CD4-positive, CD25-positive, alpha-beta regulatory T cell (primary cell): Measurements from ENCODE around the gene SHC4. TPM values are rescaled to one million over a fixed set of nuclear protein-coding genes. Genes with fewer than 3 reads are reported as not detected.
"Not testable (repeated sequence)": the region's sequence is repeated elsewhere in the genome, so short reads cannot be mapped to it uniquely, and the experiment has no call there.

Experiments used
- ATAC-seq, 2 donors: fragments of 150-1000 bp; cut with Tn5 transposase; one replicate each; pipeline ENCODE4 v1.10.0; 2021; ENCODE audit warnings: low read depth in 2 of 2, moderate number of reproducible peaks in 2 of 2, moderate library complexity in 1 of 2
- DNase-seq, 3 donors: peaks; one replicate each; pipeline versions ENCODE4 v3.0.0 to v3.0.0-alpha.2; 2012 to 2022; ENCODE audit warnings: mixed read lengths in 1 of 3
- H3K27ac ChIP-seq: one replicate; pipeline ENCODE4 v1.7.0; 2013; ENCODE audit warnings: mild to moderate bottlenecking, low read length; ENCODE audit not compliant: insufficient read depth, poor library complexity, severe bottlenecking
- H3K27me3 ChIP-seq: one replicate; pipeline ENCODE4 v1.7.0; 2013; ENCODE audit warnings: low read length; ENCODE audit not compliant: control insufficient read depth, insufficient read depth
- H3K36me3 ChIP-seq: one replicate; pipeline ENCODE4 v1.7.0; 2013; ENCODE audit warnings: mild to moderate bottlenecking, low read length, moderate library complexity; ENCODE audit not compliant: control insufficient read depth, insufficient read depth
- H3K4me1 ChIP-seq: 2 replicates; pipeline ENCODE4 v1.7.0; 2013; ENCODE audit warnings: mild to moderate bottlenecking, low read length; ENCODE audit not compliant: insufficient read depth, control insufficient read depth, poor library complexity, severe bottlenecking
- H3K4me3 ChIP-seq: one replicate; pipeline ENCODE4 v1.7.0; 2013; ENCODE audit warnings: low read depth, mild to moderate bottlenecking, low read length, moderate library complexity
- H3K9me3 ChIP-seq, 2 experiments: 1 replicate in 1 of 2; 2 replicates in 1 of 2; pipeline ENCODE4 v1.7.0; 2013; ENCODE audit warnings: low read length in 2 of 2, mild to moderate bottlenecking in 1 of 2, moderate library complexity in 1 of 2; ENCODE audit not compliant: control insufficient read depth in 2 of 2
- H3K27ac Mint-ChIP-seq, 3 donors: one replicate each; pipeline ENCODE4 v1.8.0; 2020 to 2022; ENCODE audit warnings: mild to moderate bottlenecking in 3 of 3, mixed read lengths in 3 of 3, moderate library complexity in 2 of 3
- H3K27me3 Mint-ChIP-seq: one replicate; pipeline ENCODE4 v1.8.0; 2022; ENCODE audit warnings: mild to moderate bottlenecking, mixed read lengths
- H3K36me3 Mint-ChIP-seq: one replicate; pipeline ENCODE4 v1.8.0; 2020; ENCODE audit warnings: mixed read lengths
- H3K4me1 Mint-ChIP-seq, 4 donors: one replicate each; pipeline ENCODE4 v1.8.0; 2020 to 2022; ENCODE audit warnings: mixed read lengths in 4 of 4, mild to moderate bottlenecking in 1 of 4
- H3K4me3 Mint-ChIP-seq, 4 donors: one replicate each; pipeline ENCODE4 v1.8.0; 2020 to 2022; ENCODE audit warnings: mild to moderate bottlenecking in 4 of 4, mixed read lengths in 4 of 4, moderate library complexity in 3 of 4
- H3K9me3 Mint-ChIP-seq, 7 donors: one replicate each; pipeline ENCODE4 v1.8.0; 2020 to 2022; ENCODE audit warnings: mixed read lengths in 7 of 7, mild to moderate bottlenecking in 3 of 7, moderate library complexity in 2 of 7
- polyA plus RNA-seq, 4 donors: library from polyadenylated mRNA; unstranded; fragments of 300-500 nt; fragmentation: Illumina TruSeq; gene quantifications; one replicate each; pipeline ENCODE4 v1.2.3, GENCODE V29; 2021
- total RNA-seq: library from RNA; stranded (reverse); gene quantifications from one replicate; pipeline ENCODE4 v1.2.3, GENCODE V29; 2022

Gene SHC4
- total and polyA plus RNA-seq, 5 donors from 2014 or later: not detected

GRCh38 chr15:48976444-48977088, 12.8 kb upstream of the SHC4 start:
- Histone ChIP-seq H3K27me3 (peaks cover 11% of the 10 kb centered on the region), H3K36me3 (no peaks in the 10 kb centered on the region), H3K4me3 (no peak overlapping the region), H3K9me3 (no peaks in the 10 kb centered on the region), H3K4me1 (peaks cover 10% of the 10 kb centered on the region), H3K27ac (no peak overlapping the region)
- H3K27ac Mint-ChIP-seq: peak overlapping the region in 1 of 3 donors; percentile 20
- H3K36me3 Mint-ChIP-seq: no peaks in the 10 kb centered on the region
- peaks cover 27% of the 10 kb centered on the region for H3K27me3 Mint-ChIP-seq
- no peak for ATAC-seq
- peak overlapping the region in 3 of 4 donors; percentile 11 to 52 (median 41) for H3K4me3 Mint-ChIP-seq
- no peak for DNase-seq
- H3K4me1 Mint-ChIP-seq: peaks cover 0 to 7% (median 3%) of the 10 kb centered on the region in 4 donors
- H3K9me3 Mint-ChIP-seq: no peaks in the 10 kb centered on the region

GRCh38 chr15:48975472-48976419, 12.0 kb upstream of the SHC4 start:
- Histone ChIP-seq H3K4me3 (peak overlapping the region; percentile 29), H3K4me1 (peaks cover 10% of the 10 kb centered on the region), H3K27ac (no peak overlapping the region), H3K9me3 (no peaks in the 10 kb centered on the region), H3K36me3 (no peaks in the 10 kb centered on the region), H3K27me3 (peaks cover 9% of the 10 kb centered on the region)
- H3K27me3 Mint-ChIP-seq: peaks cover 27% of the 10 kb centered on the region
- DNase-seq: peak; percentile 40 to 77 (median 70)
- peak overlapping the region; percentile 37 to 80 (median 48) for H3K4me3 Mint-ChIP-seq
- H3K36me3 Mint-ChIP-seq: no peaks in the 10 kb centered on the region
- peaks cover 0 to 10% (median 5%) of the 10 kb centered on the region in 4 donors for H3K4me1 Mint-ChIP-seq
- peak overlapping the region in 1 of 3 donors; percentile 20 for H3K27ac Mint-ChIP-seq
- peak; percentile 93 to 94 for ATAC-seq
- no peaks in the 10 kb centered on the region for H3K9me3 Mint-ChIP-seq

GRCh38 chr15:48974882-48975281, 11.2 kb upstream of the SHC4 start:
- H3K9me3 Mint-ChIP-seq: no peaks in the 10 kb centered on the region
- H3K4me1 Mint-ChIP-seq: peaks cover 0 to 16% (median 6%) of the 10 kb centered on the region in 4 donors
- H3K27me3 Mint-ChIP-seq: peaks cover 28% of the 10 kb centered on the region
- peak overlapping the region in 1 of 3 donors; percentile 14 for H3K27ac Mint-ChIP-seq
- ATAC-seq: no peak
- Histone ChIP-seq H3K4me3 (no peak overlapping the region), H3K27ac (no peak overlapping the region), H3K4me1 (peaks cover 10% of the 10 kb centered on the region), H3K36me3 (no peaks in the 10 kb centered on the region), H3K9me3 (no peaks in the 10 kb centered on the region), H3K27me3 (peaks cover 8% of the 10 kb centered on the region)
- H3K36me3 Mint-ChIP-seq: no peaks in the 10 kb centered on the region
- peak overlapping the region; percentile 8 to 80 (median 23) for H3K4me3 Mint-ChIP-seq
- no peak for DNase-seq

- H3K27ac ChIP-seq: no peak overlapping the region
- no peak overlapping the region for H3K4me3 ChIP-seq
- Mint-ChIP-seq H3K4me3 (no peak overlapping the region), H3K36me3 (no peaks in the 10 kb centered on the region), H3K9me3 (no peaks in the 10 kb centered on the region), H3K4me1 (peaks cover 0 to 16% (median 6%) of the 10 kb centered on the region in 4 donors), H3K27ac (peak overlapping the region in 1 of 3 donors; percentile 50), H3K27me3 (peaks cover 23% of the 10 kb centered on the region)
- H3K36me3 ChIP-seq: no peaks in the 10 kb centered on the region
- peaks cover 4% of the 10 kb centered on the region for H3K27me3 ChIP-seq
- ATAC-seq (no peak), DNase-seq (no peak)
- peaks cover 10% of the 10 kb centered on the region for H3K4me1 ChIP-seq
- no peaks in the 10 kb centered on the region for H3K9me3 ChIP-seq
These were observed 9.2 kb upstream of the SHC4 start for GRCh38 chr15:48972750-48973503.

GRCh38 chr15:48970926-48971325, 7.2 kb upstream of the SHC4 start:
- H3K4me3 Mint-ChIP-seq, H3K9me3 ChIP-seq, ATAC-seq, H3K36me3 ChIP-seq, H3K27ac Mint-ChIP-seq, H3K27me3 ChIP-seq, H3K27ac ChIP-seq, DNase-seq, H3K9me3 Mint-ChIP-seq, H3K4me3 ChIP-seq, H3K36me3 Mint-ChIP-seq: not testable (repeated sequence)
- Mint-ChIP-seq H3K27me3 (peaks cover 14% of the 10 kb centered on the region), H3K4me1 (peaks cover 6 to 28% (median 13%) of the 10 kb centered on the region in 4 donors)
- H3K4me1 ChIP-seq: peaks cover 18% of the 10 kb centered on the region

GRCh38 chr15:48968066-48968465, 4.3 kb upstream of the SHC4 start:
- Histone ChIP-seq H3K27me3 (peaks cover 15% of the 10 kb centered on the region), H3K9me3 (no peaks in the 10 kb centered on the region), H3K4me1 (peaks cover 31% of the 10 kb centered on the region), H3K36me3 (no peaks in the 10 kb centered on the region), H3K4me3 (no peak overlapping the region), H3K27ac (no peak overlapping the region)
- H3K9me3 Mint-ChIP-seq: peaks cover 0 to 2% (median 0%) of the 10 kb centered on the region in 7 donors
- DNase-seq (no peak), ATAC-seq (no peak)
- no peak overlapping the region for H3K27ac Mint-ChIP-seq
- H3K27me3 Mint-ChIP-seq: peaks cover 34% of the 10 kb centered on the region
- H3K4me1 Mint-ChIP-seq: peaks cover 12 to 42% (median 26%) of the 10 kb centered on the region in 4 donors
- no peaks in the 10 kb centered on the region for H3K36me3 Mint-ChIP-seq
- no peak overlapping the region for H3K4me3 Mint-ChIP-seq

GRCh38 chr15:48967336-48967735, 3.6 kb upstream of the SHC4 start:
- Histone ChIP-seq H3K27me3 (peaks cover 15% of the 10 kb centered on the region), H3K36me3 (no peaks in the 10 kb centered on the region), H3K9me3 (no peaks in the 10 kb centered on the region), H3K27ac (no peak overlapping the region), H3K4me3 (no peak overlapping the region), H3K4me1 (peaks cover 36% of the 10 kb centered on the region)
- peak overlapping the region in 1 of 4 donors; percentile 0 for H3K4me3 Mint-ChIP-seq
- no peak for ATAC-seq
- DNase-seq: no peak
- H3K27me3 Mint-ChIP-seq: peaks cover 37% of the 10 kb centered on the region
- H3K9me3 Mint-ChIP-seq: peaks cover 0 to 2% (median 0%) of the 10 kb centered on the region in 7 donors
- peaks cover 12 to 42% (median 27%) of the 10 kb centered on the region in 4 donors for H3K4me1 Mint-ChIP-seq
- no peaks in the 10 kb centered on the region for H3K36me3 Mint-ChIP-seq
- no peak overlapping the region for H3K27ac Mint-ChIP-seq
